ENCODE results near the gene KCNN3.
A peak's percentile ranks its signal among the peaks of the same experiment; 100 is the strongest.

DNA sequence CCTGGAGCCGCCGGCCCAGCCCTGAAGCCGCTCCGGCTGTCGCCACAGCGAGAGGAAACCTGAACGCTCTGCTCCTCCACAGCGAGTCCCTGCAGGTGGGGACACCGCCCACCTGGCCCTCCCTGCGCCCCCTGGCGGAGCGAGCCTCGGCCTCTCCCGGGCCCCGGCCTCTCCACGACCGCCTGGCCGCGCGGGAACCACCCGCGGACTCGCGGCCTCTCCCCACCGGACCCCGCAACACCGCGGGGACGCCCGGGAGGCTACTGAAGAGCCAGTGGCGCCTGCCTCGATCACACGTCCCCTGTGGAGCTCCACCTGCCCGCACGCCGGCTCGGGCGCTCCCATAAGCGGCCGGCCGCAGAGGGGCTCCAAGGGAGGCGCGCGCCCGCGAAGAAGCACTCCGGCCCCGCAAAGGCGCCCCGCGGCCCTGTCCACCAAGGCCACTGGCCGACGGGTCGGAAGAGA is 109.6 kb downstream of the KCNN3 start:
- peak in 1 of 2 experiments; percentile 43; a peak in 1 of 4 replicates for TF ChIP-seq SIN3A (conservative IDR thresholded peaks at IDR 0.05 in 1 of 2, IDR thresholded peaks at IDR 0.05 in 1 of 2; ENCODE audit: low read depth in 1 of 2, low read length in 2 of 2)
- TF ChIP-seq, protein P1, sequence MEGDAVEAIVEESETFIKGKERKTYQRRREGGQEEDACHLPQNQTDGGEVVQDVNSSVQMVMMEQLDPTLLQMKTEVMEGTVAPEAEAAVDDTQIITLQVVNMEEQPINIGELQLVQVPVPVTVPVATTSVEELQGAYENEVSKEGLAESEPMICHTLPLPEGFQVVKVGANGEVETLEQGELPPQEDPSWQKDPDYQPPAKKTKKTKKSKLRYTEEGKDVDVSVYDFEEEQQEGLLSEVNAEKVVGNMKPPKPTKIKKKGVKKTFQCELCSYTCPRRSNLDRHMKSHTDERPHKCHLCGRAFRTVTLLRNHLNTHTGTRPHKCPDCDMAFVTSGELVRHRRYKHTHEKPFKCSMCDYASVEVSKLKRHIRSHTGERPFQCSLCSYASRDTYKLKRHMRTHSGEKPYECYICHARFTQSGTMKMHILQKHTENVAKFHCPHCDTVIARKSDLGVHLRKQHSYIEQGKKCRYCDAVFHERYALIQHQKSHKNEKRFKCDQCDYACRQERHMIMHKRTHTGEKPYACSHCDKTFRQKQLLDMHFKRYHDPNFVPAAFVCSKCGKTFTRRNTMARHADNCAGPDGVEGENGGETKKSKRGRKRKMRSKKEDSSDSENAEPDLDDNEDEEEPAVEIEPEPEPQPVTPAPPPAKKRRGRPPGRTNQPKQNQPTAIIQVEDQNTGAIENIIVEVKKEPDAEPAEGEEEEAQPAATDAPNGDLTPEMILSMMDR (IDR thresholded peaks at IDR 0.05; ENCODE audit: control extremely low read depth in 1 of 3, insufficient read depth in 1 of 3, low read depth in 1 of 3, low read length in 3 of 3): peak; percentile 72 to 87 (median 72)
- no peak for TF ChIP-seq POLR2AphosphoS5 (IDR thresholded peaks at IDR 0.05; ENCODE audit: low read depth, low read length)
- TF ChIP-seq POLR2A (IDR thresholded peaks at IDR 0.05; ENCODE audit: control extremely low read depth in 1 of 2, low read depth in 2 of 2, low read length in 2 of 2): no peak
- TF ChIP-seq POU5F1 (IDR thresholded peaks at IDR 0.05; ENCODE audit: low read depth, low read length): no peak
- TF ChIP-seq EP300 (IDR thresholded peaks at IDR 0.05; ENCODE audit: borderline replicate concordance in 1 of 2, low read depth in 2 of 2, low read length in 2 of 2): no peak
- peak; percentile 55 to 70 for TF ChIP-seq RAD21 (IDR thresholded peaks at IDR 0.05 in 1 of 2, conservative IDR thresholded peaks at IDR 0.05 in 1 of 2; ENCODE audit: low read depth in 2 of 2, low read length in 2 of 2)
- no peak for TF ChIP-seq YY1 (IDR thresholded peaks at IDR 0.05; ENCODE audit: low read depth, low read length)
- no peak for TF ChIP-seq SP1 (IDR thresholded peaks at IDR 0.05; ENCODE audit: low read depth, low read length)
- no peak for TF ChIP-seq JUND (IDR thresholded peaks at IDR 0.05; ENCODE audit: low read length)
